Hematopoietic multipotent progenitor cell treated with erythropoietin and hydrocortisone succinate and interleukin-3 and kit ligand, for 4 days (in vitro differentiated cells): ENCODE measurements around the gene KTN1.

Experiments
- DNase-seq: peaks from one replicate; pipeline ENCODE4 v3.0.0-alpha.2; 2015

KTN1 gene

GRCh38 chr14:55579724-55580469 is at the start of gene KTN1:
KTN1 (plus strand) TSS chr14:55580207; CDS start chr14:55612049, 31,842 bp downstream.
- DNase-seq: peak; percentile 95

DNA sequence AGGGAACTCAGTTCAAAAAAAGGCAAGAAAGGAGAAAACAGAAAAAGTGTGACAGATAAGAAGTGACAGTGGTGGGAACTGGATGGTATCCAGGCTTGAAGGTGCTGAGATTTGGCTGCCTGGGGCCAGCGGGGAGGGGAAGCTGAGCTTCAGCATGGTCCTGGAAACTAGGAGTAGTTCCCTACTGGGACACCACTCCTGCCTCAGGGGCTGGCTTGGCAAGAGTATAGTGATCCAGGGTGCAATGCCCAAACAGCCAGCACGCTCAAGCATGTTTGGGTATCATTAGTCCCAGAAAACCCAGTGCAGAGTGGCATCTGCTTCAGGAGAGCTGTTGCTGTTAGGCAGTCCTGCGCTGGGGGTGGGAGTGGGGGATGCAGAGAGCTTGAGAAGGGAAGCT is 49.5 kb upstream of the KTN1 start:
- DNase-seq: no peak

- DNase-seq: peak; percentile 13
These were observed 47.2 kb upstream of the KTN1 start for GRCh38 chr14:55532645-55533344.

DNA sequence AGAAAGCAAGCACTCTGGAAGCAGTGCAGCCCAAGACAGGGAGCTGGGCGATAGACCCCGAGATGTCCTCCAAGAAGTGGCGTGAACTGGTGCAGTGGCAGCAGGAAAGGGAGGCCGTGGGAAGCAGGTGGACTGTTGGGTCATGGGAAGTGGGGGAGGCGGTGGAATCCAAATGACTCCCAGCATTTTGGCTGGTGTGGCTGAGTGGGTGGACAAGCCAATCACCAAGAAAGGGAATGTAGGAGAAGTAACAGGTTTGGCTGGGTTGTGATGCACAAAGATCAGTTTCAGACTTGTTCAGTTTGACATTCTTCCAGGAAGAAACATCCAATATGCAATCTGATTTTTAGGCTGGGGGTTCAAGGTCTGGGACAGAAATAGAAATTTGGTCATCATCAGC is 46.0 kb upstream of the KTN1 start:
- DNase-seq: no peak

DNA sequence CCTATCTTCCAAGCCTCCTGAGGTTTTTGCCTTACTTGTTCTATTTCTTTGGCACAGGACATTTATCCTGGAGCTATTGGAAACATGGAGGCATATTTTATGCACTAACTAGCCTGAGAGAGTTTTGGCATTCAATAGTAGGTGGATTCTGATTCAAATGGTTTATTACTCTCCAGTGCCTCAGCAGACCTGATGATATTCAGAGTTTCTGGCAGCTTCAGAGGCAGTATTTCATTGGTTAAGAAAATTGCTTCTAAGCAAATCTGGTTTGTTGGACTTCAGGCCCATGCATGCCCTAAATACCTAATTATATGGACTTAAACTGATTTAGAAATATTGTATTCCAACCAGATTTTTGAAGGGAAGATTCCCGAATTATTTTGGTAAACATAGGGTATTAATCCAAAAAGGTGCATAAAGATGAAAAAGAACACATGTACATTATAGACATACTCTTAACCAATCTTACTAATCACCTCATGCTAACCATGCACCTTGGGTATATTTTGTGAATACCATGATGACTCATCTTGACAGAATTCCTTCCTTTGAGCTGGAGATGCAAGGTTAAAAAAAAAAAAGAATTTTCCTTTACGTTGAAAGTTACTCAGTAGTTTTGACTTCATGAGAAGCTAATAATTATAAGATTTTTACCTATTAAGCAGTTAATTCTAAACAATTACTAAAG is 44.3 kb upstream of the KTN1 start:
- DNase-seq: no peak

GRCh38 chr14:55536204-55536708 is 43.8 kb upstream of the KTN1 start:
- DNase-seq: no peak

- no peak for DNase-seq
These were observed 42.2 kb upstream of the KTN1 start for GRCh38 chr14:55537782-55538181.

DNA sequence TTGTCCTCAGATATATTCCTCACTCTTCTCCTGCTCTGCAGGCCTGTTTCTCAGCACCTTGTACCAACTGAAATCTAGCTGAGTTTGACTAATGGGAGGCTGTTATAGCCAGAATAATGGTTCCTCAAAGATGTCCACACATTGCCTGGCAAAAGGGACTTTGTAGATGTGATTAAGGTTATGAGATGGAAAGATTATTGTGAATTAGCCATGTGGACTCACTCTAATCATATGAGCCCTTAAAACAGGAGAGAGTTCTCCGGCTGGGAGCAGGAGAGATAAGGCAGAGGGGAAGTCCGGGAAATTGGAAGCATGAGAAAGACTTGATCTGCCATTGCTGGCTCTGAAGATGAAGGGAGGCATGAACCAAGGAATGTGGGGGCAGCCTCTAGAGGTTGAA is 40.0 kb upstream of the KTN1 start:
- no peak for DNase-seq

DNA sequence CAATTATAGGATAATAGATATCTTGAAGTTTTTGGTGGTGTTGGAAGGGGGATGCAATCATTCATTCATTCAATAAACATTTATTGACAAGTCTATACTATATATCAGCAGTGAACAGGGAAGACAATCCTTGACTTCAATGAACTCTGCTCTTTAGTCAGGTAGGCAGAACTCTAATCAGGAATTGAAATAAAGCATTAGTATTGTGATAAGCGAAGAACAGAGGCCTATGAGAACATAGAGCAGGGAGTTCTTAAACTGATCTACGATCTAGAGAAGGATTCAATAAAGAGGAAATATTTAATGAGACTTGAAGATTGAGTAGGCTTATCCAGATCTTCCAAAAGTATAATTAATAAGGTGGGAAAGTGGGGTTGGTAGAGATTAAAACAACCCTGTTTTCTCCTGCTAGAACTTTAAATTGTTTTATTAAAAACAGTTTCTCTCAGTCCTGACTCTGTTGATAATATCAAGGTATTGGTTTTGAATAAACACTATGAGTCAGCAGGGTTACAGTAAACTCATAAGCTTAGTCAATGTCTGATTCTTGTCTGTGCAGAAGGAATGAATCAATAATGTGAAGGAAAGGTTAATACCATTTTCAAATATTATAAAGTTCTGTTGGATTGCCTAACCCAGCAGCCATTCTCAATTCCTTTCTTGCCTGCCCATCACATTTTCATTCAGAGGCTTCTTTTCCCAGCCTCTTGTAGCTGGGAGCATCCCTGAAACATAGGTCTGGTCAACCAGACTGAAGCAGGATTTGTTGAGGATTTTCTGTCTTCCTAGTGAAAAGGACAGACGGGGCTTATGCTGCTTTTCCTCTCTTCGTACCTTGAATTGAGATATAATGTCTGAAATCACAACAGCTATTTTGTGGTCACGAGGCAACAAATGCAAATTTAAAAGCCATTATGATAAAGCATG is 38.9 kb upstream of the KTN1 start:
- no peak for DNase-seq

- no peak for DNase-seq
These were observed 34.2 kb upstream of the KTN1 start for GRCh38 chr14:55545779-55546178.

- no peak for DNase-seq
These were observed 33.7 kb upstream of the KTN1 start for GRCh38 chr14:55546212-55546874.

DNA sequence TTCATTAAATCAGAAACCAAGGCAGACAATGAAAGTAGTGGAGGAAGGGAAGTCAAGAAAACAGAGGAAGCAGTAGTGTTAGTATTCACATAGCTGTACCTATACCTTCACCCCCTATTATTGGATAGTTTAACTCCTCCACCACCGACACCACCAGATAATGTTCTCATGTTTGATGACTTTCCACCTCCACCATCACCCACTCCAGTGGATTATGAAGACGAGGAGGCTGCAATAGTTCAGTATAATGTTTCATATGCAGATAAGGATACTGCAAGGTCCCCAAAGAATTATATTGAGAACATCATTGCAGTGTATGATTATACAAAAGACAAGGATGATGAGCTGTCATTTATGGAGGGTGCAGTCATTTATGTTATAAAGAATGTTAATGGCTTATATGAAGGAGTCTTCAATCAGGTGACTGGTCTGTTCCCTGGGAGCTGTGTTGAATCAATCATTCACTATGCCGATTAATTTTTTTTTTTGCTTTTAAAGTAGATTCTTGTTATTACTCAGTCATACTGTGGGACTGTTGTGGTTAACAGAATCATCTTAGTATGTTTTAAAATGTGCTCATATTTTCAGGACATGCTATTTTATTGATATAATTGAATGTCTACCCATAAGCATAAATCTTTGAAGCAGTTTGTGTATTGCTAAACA is 32.2 kb upstream of the KTN1 start:
- no peak for DNase-seq

GRCh38 chr14:55553791-55554190 is 26.2 kb upstream of the KTN1 start:
- no peak for DNase-seq

DNA sequence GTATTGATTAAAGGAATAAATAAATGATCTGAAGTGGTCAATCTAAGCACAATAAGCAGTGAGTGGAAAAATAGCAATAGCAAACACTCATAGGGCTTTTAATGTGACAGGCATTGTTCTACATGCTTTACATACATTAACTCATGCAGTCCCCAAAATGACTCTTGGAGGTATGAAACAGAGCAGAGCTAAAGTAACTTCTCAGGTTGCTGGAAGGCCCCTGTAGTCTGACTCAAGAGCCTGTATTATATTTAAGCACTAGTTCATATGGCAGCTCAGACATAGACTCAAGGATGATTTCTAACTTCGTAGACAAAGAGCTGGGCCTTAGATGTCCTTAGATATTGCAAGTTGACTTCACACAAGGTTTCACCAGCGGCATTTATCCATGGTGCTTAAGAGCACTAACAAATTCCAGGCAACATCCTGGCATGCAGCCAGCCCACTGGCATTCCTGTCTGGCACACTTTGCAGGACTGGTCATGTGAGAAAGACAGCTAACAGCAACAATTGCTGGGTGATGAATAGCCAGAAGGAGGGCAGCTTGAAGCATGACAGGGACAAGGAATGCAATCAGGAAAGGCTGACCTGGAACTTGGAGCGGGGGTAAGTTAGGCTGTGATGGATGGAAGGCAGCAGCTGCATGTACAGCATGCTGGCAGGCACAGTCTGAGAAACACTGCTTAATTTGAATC is 22.9 kb upstream of the KTN1 start:
- no peak for DNase-seq

DNA sequence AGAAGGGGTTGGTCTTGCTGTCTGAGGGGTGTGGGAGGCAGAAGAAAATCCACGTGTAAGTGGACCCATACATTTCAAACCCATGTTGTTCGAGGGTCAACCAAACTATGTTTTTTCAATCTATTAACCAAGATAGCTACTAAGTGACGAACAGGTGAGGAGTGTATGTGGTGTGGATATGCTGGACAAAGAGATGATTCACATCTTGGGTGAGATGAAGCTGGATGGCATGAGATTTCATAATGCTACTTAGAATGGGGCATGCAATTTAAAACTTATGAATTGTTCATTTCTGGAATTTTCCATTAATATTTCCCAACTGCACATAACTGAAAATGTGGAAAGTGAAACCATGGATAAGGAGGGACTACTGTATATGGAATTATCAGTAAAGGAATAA is 17.9 kb upstream of the KTN1 start:
- no peak for DNase-seq

- no peak for DNase-seq
These were observed 11.4 kb upstream of the KTN1 start for GRCh38 chr14:55568618-55569017.

GRCh38 chr14:55571125-55571889 is 8.7 kb upstream of the KTN1 start:
- DNase-seq: no peak

DNA sequence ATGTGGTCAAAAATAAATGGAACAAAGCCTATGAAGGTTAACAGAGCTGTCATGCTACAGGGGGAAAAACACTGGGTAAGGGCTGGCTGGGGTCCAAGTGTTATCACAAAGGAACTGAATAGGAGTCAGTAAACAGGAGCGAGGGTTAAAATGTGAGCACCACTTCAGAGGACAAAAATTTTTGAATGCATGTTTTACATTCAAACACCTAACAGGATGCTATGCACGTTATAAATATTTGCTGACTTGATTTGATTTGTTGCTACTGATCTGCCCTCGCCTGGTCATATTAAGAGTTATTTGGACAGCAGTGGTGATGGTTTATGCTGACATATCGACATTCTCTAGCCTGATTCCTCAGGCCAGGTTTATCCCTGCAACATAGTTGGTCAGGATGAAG is 7.4 kb upstream of the KTN1 start:
- DNase-seq: peak; percentile 71

DNA sequence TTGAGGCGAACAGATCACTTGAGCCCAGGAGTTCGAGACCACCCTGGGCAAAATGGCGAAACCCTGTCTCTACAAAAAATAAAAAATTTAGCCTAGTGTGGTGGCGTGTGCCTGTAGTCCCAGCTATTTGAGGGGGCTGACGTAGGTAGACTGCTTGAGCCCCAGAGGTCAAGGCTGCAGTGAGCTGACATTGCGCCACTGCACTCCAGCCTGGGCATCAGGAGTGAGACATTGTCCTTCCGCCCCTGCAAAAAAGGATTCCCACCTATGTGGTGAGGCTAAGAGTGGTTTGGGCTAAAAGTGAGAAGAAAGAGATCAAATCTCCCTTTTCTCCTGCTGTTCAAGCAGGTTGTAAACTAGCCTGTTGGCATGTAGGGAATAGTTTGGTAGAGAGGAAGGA is 5.0 kb upstream of the KTN1 start:
- DNase-seq: no peak

DNA sequence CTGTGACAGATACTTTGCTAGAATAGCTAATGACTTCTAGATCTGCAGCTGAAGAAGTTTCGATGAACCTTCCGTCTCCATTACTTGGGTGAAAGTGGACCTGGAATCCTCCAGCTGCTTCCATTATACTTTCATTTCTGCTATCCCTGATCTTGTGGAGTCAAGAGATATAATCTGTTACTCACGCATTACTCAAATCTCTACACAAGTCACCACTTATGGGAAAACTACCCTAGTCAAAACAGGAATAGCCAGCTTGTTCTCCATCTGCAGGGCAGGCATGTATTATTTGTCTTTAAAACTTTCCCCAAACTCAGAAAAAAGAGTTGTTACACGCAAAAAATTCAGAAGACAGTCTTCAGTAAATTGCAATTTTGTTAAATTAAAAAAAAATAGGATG is 2.8 kb upstream of the KTN1 start:
- DNase-seq: no peak
